Urinary bladder (tissue), 4 donors: Measurements from ENCODE around the gene SWT1. TPM values are rescaled to one million over a fixed set of nuclear protein-coding genes. Genes with fewer than 3 reads are reported as not detected.

Source experiments
- DNase-seq: peaks from one replicate; pipeline ENCODE4 v3.0.0-alpha.2; 2015; ENCODE audit errors: extremely low spot score
- H3K27ac ChIP-seq: one replicate; pipeline ENCODE4 v1.5.1; 2013; ENCODE audit warnings: low read depth, mild to moderate bottlenecking, moderate library complexity
- H3K36me3 ChIP-seq: one replicate; pipeline ENCODE4 v1.6.1; 2013; ENCODE audit warnings: mild to moderate bottlenecking, moderate library complexity; ENCODE audit not compliant: insufficient read depth
- H3K4me1 ChIP-seq: one replicate; pipeline ENCODE4 v1.6.1; 2013; ENCODE audit warnings: mild to moderate bottlenecking, moderate library complexity; ENCODE audit not compliant: insufficient read depth
- H3K4me3 ChIP-seq: one replicate; pipeline ENCODE4 v1.5.1; 2013; ENCODE audit warnings: low read depth, low read length
- WGBS: extraction: QIAGEN DNeasy Blood & Tissue Kit; methylation state at CpG from one replicate; pipeline ENCODE4 v1.1.7; 2013; 5-methylcytosine and 5-hydroxymethylcytosine counted together
- polyA plus RNA-seq: library from polyadenylated mRNA; stranded (reverse); fragments of 200-250 nt; gene quantifications from one replicate; pipeline ENCODE4 v1.2.3, GENCODE V29; 2013
- total RNA-seq: library from RNA; depleted of rRNA; stranded (reverse); fragments of >200 nt; gene quantifications from one replicate; pipeline ENCODE4 v1.2.3, GENCODE V29; 2014
- donor health status: healthy with polysubstance abuse.
- donor health status: healthy.

The SWT1 gene
- total and polyA plus RNA-seq, 2 donors: 3.9 to 24.6 TPM

GRCh38 chr1:185263780-185264179 lies 106.8 kb downstream of the SWT1 start:
- no peak for DNase-seq
- H3K27ac ChIP-seq: no peak overlapping the region
- no peak overlapping the region for H3K4me3 ChIP-seq
- WGBS: 89% methylated on average over 1 of the region's 1 CpG
- H3K4me1 ChIP-seq: no peaks in the 10 kb centered on the region
- no peaks in the 10 kb centered on the region for H3K36me3 ChIP-seq

- no peak for DNase-seq
- no peaks in the 10 kb centered on the region for H3K36me3 ChIP-seq
- no peak overlapping the region for H3K27ac ChIP-seq
- no peak overlapping the region for H3K4me3 ChIP-seq
- H3K4me1 ChIP-seq: no peaks in the 10 kb centered on the region
- WGBS: 94% methylated on average over 4 of the region's 4 CpGs
These were observed 108.3 kb downstream of the SWT1 start for GRCh38 chr1:185265314-185265713.

- WGBS: 66% methylated on average over 3 of the region's 3 CpGs
- H3K4me1 ChIP-seq: no peaks in the 10 kb centered on the region
- no peak overlapping the region for H3K27ac ChIP-seq
- DNase-seq: no peak
- no peaks in the 10 kb centered on the region for H3K36me3 ChIP-seq
- no peak overlapping the region for H3K4me3 ChIP-seq
These were observed 110.3 kb downstream of the SWT1 start for GRCh38 chr1:185267301-185267700.

- no peak for DNase-seq
- no peaks in the 10 kb centered on the region for H3K4me1 ChIP-seq
- no peak overlapping the region for H3K27ac ChIP-seq
- H3K4me3 ChIP-seq: no peak overlapping the region
- H3K36me3 ChIP-seq: no peaks in the 10 kb centered on the region
These were observed 110.7 kb downstream of the SWT1 start for GRCh38 chr1:185267701-185268100.

GRCh38 chr1:185268352-185268751 lies 111.4 kb downstream of the SWT1 start:
- DNase-seq: no peak
- 73% methylated on average over 2 of the region's 2 CpGs for WGBS

GRCh38 chr1:185271921-185272320 lies 115.0 kb downstream of the SWT1 start:
- no peak overlapping the region for H3K27ac ChIP-seq
- 92% methylated on average over 4 of the region's 4 CpGs for WGBS
- H3K4me1 ChIP-seq: no peaks in the 10 kb centered on the region
- no peak overlapping the region for H3K4me3 ChIP-seq
- H3K36me3 ChIP-seq: no peaks in the 10 kb centered on the region
- DNase-seq: no peak

More at GRCh38 chr1:185268352-185268751, 111.4 kb downstream of the SWT1 start:
- H3K27ac ChIP-seq: no peak overlapping the region
- H3K4me1 ChIP-seq: no peaks in the 10 kb centered on the region
- no peaks in the 10 kb centered on the region for H3K36me3 ChIP-seq
- no peak overlapping the region for H3K4me3 ChIP-seq

GRCh38 chr1:185279571-185279970 lies 122.6 kb downstream of the SWT1 start:
- DNase-seq: no peak
- Histone ChIP-seq H3K4me1 (no peaks in the 10 kb centered on the region), H3K27ac (no peak overlapping the region), H3K36me3 (no peaks in the 10 kb centered on the region), H3K4me3 (no peak overlapping the region)

GRCh38 chr1:185280589-185280988 lies 123.6 kb downstream of the SWT1 start:
- Histone ChIP-seq H3K27ac (no peak overlapping the region), H3K4me3 (no peak overlapping the region), H3K4me1 (no peaks in the 10 kb centered on the region), H3K36me3 (no peaks in the 10 kb centered on the region)
- no peak for DNase-seq
- whole genome bisulfite sequencing: 100% methylated on average over 2 of the region's 2 CpGs

- no peak for DNase-seq
- WGBS: 80% methylated on average over 3 of the region's 3 CpGs
- H3K4me1 ChIP-seq: no peaks in the 10 kb centered on the region
- no peaks in the 10 kb centered on the region for H3K36me3 ChIP-seq
- H3K4me3 ChIP-seq: no peak overlapping the region
- H3K27ac ChIP-seq: no peak overlapping the region
These were observed 124.3 kb downstream of the SWT1 start for GRCh38 chr1:185281245-185281644.

- H3K27ac ChIP-seq: no peak overlapping the region
- no peak for DNase-seq
- H3K4me1 ChIP-seq: no peaks in the 10 kb centered on the region
- WGBS: 46% methylated on average over 2 of the region's 2 CpGs
- H3K36me3 ChIP-seq: no peaks in the 10 kb centered on the region
- no peak overlapping the region for H3K4me3 ChIP-seq
These were observed 127.1 kb downstream of the SWT1 start for GRCh38 chr1:185284116-185284515.

- no peak for DNase-seq
- no peaks in the 10 kb centered on the region for H3K4me1 ChIP-seq
- no peaks in the 10 kb centered on the region for H3K36me3 ChIP-seq
- no peak overlapping the region for H3K27ac ChIP-seq
- no peak overlapping the region for H3K4me3 ChIP-seq
- WGBS: 49% methylated on average over 2 of the region's 2 CpGs
These were observed 127.7 kb downstream of the SWT1 start for GRCh38 chr1:185284533-185285276.

GRCh38 chr1:185287451-185287850 lies 130.5 kb downstream of the SWT1 start:
- Histone ChIP-seq H3K4me3 (no peak overlapping the region), H3K36me3 (no peaks in the 10 kb centered on the region), H3K4me1 (no peaks in the 10 kb centered on the region), H3K27ac (no peak overlapping the region)
- DNase-seq: no peak
- WGBS: 91% methylated on average over 2 of the region's 2 CpGs

- Histone ChIP-seq H3K27ac (no peak overlapping the region), H3K36me3 (no peaks in the 10 kb centered on the region), H3K4me1 (no peaks in the 10 kb centered on the region), H3K4me3 (no peak overlapping the region)
- DNase-seq: no peak
- WGBS: 96% methylated on average over 3 of the region's 3 CpGs
These were observed 131.5 kb downstream of the SWT1 start for GRCh38 chr1:185288435-185288834.

GRCh38 chr1:185289880-185290279 lies 132.9 kb downstream of the SWT1 start:
- DNase-seq: no peak
- Histone ChIP-seq H3K4me1 (no peaks in the 10 kb centered on the region), H3K36me3 (peaks cover 1% of the 10 kb centered on the region), H3K27ac (no peak overlapping the region), H3K4me3 (no peak overlapping the region)

- Histone ChIP-seq H3K4me3 (no peak overlapping the region), H3K27ac (no peak overlapping the region), H3K4me1 (no peaks in the 10 kb centered on the region), H3K36me3 (peaks cover 3% of the 10 kb centered on the region)
- no peak for DNase-seq
- WGBS: 89% methylated on average over 1 of the region's 1 CpG
These were observed 134.2 kb downstream of the SWT1 start for GRCh38 chr1:185291159-185291558.
